Left cardiac atrium (tissue), 4 donors: ENCODE measurements around the gene EBPL. TPM values are rescaled to one million over a fixed set of nuclear protein-coding genes. Genes with fewer than 3 reads are reported as not detected.
"Not testable (repeated sequence)": the region's sequence is repeated elsewhere in the genome, so short reads cannot be mapped to it uniquely, and the experiment has no call there.

Experiments
- ATAC-seq, 2 donors: fragments of 200-7000 bp; cut with Tn5 transposase; one replicate each; pipeline ENCODE4 v1.9.1; 2020; ENCODE audit warnings: mild to moderate bottlenecking in 2 of 2, moderate library complexity in 2 of 2
- DNase-seq: peaks from one replicate; pipeline ENCODE4 v3.0.0-alpha.2; 2020
- intact Hi-C, 2 donors: fragments of 100-400 bp; cut with DNase I; formaldehyde crosslinking; loops; one replicate each; pipeline versions ENCODE4 v1.14.1 to v1.15.1; 2022 to 2023
- long read RNA-seq: library from polyadenylated mRNA; unstranded; transcript quantifications from one replicate; pipeline ENCODE4 v2.0.0, GENCODE V29; 2021
- total RNA-seq, 2 donors: library from RNA; stranded (reverse); fragmentation: NEBNext Ultra II Directional; extraction: Animal tissue kit (Norgen Biotek cat#: 25700); gene quantifications; one replicate each; pipeline ENCODE4 v1.2.1, GENCODE V29; 2021
- donor health status: DM: no; HTN: yes; CAD: no.
- donor health status: DM: no; HTN: yes; CAD: no; lungs with severe emphysema.
- donor health status: DM: yes; HTN: yes; CAD: no.
- donor health status: Dilated cardiomyopathy.

EBPL gene
- 10 to 100 TPM; 11.5 to 12.5 TPM for total RNA-seq
- long read RNA-seq = 0 reads

DNA sequence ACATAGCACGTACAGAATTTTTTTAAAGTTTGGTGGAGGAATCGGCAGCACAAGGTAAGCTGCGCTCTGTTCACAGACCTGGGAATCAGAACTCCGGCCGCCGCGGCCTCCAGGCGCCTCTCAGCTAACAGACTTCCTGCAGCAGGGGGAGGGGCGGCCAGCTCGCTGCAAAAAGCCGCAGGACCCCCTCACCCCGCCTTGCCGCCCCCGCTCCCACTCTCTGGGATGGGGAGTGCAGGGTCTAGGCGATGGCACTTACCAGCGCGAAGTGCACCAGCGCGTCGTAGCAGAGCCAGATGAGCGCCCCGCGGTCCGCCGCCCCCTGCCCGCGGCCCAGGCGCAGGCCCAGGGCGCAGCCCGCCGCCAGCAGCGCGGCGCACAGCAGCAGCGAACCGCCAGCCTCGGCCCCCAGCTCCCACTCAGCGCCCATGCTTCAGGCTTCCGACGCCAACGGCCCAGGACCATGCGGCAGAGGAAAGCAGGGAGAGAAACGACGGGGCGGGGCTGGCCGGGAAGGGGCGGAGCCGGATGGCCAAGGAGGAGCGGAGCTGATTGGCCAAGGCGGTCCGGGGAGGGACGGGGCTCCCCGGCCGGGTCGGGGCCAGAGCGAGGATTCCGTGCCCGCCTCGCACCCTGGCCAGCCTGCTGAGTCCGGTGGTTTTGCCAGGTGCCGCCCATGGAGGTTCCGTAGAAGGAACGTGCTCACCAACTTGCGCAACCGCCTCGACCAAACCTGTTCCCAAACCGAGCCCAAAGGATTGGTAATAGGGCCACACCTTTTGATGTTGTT lies at the start of gene EBPL:
Gene EBPL, minus strand, starts transcription at position 492 of the 790 bp plus-strand sequence. Its CDS starts 62 bp downstream, at position 430.
- peak; percentile 99 for ATAC-seq
- DNase-seq = peak; percentile 95
- intact Hi-C loops = loop anchor here in 1 of 2 donors (5.0 kb wide), 1 partner anchor 101 kb away; the partner anchor contains the start of gene KPNA3

DNA sequence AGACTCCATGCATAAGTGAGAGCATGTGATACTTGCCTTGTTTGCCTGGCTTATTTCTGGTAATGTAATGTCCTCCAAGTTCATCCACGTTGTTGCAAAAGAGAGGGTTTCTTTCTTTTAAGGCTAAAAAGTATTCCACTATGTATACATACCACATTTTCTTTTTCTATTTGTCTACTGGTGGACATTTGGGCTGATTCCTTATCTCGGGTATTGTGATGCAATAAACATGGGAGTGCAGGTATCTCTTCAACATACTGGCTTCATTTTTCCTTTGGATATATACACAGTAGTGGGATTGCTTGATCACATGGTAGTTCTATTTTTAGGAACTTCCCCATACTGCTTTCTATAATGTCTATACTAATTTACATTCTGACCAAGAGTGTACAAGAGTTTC lies 49.6 kb upstream of the EBPL start:
- intact Hi-C loops = no loop called here
- DNase-seq = no peak
- no peak for ATAC-seq

DNA sequence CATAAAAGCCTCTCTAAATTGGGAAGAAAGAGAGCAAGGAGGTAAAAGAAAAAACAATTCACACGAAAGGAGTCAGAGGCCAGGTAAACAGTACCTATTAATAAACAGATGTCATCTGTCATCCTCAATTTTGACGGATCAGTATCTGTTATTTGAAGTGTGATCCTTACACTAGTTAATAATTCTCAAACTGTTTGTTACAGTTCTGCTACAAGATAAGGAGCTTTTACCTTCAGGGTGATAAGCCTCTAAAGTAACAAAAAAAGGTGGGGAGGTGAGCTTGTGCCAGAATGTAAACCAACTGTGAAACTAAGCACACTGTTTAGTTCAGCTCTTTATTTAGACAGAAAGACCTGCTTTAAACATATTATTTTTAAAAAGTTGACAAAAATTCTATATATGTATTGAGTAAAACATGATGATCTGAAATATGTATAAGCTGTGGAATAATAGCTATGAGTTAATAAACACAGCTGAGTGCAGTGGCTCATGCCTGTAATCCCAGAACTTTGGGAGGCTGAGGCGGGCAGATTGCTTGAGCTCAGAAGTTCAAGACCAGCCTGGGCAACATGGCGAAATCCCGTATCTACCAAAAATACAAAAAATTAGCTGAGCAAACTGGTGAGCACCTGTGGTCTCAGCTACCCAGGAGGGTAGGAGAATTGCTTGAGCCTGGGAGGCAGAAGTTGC lies 48.4 kb upstream of the EBPL start:
- DNase-seq (no peak), ATAC-seq (no peak)
- intact Hi-C loops = no loop called here

DNA sequence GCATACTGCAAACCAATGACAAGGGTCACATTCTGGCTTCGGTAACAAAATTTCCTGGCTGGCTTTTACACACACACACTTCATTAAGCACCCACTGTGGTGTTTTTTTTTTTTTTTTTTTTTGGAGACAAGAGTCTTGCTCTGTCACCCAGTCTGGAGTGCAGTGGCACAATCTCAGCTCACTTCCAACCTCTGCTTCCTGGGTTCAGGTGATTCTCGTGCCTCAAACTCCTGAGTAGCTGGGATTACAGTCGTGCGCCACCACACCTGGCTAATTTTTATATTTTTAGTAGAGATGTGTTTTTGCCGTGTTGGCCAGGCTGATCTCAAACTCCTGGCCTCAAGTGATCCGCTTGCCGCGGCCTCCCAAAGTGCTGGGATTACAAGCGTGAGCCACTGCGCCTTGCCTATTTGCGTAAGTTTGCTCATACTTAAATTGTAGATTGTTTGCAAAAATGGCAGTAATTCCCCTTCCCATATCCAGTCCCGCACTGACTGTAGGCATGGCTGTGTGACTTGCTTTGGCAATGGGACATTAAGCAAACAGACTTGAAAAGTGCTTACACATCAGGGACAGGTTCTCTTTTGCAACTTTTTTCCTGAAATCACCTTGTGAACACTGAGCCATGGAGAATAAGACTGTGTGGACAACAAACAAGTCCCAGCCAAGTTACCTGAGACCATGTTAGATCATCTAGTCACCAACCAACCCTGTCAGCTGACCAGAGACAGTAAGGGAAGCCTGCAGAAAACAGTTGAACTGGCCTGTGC lies 42.1 kb upstream of the EBPL start:
- DNase-seq (no peak), ATAC-seq (no peak)
- intact Hi-C loops = no loop called here

DNA sequence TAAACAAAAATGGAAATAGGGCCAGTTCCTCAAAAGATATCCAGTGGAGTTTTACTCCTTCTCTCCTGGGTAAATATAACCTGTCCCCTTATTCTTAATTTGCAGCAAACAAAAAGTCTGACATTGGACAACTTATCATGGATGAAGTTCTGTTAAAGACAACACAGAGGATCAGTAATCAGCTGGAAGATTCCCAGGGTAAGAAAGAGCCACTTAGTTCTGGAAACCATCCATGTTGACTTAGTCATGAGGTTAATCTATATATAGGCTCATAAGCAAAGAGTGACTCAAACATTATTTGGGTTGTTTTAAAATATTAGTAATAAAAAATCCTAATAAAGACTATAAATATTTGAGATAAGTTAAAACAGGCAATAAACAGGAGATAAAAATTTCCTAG lies 40.5 kb upstream of the EBPL start:
- DNase-seq = no peak
- intact Hi-C loops = no loop called here
- ATAC-seq = peak in 1 of 2 donors; percentile 66

DNA sequence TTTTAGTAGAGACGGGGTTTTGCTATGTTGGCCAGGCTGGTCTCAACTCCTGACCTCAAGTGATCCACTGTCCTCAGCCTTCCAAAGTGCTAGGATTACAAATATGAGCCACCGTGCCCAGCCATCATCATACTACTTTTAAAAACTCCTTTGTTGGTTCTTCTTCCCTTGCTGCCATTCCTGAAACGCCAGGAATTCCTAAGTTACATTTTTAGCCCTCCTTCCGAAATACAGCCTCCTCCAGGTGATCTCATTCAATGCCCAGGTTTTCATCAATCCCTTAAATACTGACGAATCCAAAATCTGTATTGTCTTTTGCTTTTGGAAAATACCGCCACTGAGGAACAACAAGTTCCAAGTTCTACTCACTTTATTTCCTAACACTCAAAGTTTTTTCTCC lies 25.3 kb upstream of the EBPL start:
- ATAC-seq = no peak
- intact Hi-C loops = no loop called here
- no peak for DNase-seq

DNA sequence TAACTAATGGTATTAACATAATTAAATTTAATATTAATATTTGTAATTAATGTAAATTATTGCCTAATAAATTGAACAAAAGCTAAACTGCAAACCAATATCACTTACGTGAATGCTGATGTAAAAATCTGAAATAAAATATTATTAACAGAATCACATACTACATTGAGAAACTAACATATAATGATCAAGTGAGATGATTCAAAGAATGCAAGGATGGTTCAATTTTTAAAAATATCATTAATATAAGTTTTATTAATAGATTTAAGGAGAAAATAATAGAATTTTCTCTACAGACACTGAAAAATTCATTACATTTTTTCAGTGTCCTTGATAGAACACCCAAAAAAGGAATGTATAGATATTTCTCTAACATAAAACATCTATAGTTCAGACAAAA lies 23.5 kb upstream of the EBPL start:
- intact Hi-C loops = no loop called here
- no peak for ATAC-seq
- no peak for DNase-seq

DNA sequence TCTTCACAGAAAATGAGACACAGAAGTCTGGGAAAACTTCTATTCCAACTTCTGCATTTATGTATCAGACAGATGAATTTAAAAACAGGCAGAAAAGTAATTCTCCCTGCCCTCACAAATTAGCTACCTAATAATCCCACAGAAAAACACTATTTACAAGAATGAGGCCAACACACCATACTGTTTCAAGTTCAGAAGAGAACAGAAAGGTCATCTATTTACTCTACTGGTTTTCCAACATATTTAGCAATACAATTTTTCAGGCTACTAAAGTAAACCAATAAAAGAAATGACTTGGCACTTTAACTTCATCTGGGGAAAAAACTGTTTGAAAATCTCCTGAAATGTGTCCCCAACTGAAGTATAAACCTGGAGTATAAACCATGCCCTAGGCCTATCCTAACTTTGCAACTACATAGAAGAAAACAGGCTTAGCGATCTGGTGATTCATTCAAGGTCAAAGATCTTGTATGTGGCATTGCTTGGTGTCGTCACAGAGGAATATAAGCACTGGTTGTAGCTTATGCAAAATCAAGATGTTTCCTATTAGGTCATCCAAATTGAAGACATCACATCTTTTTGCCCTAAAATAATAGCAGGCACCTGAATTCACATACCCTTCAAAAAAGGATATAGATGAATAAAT lies 20.1 kb upstream of the EBPL start:
- intact Hi-C loops = no loop called here
- no peak for DNase-seq
- no peak for ATAC-seq

DNA sequence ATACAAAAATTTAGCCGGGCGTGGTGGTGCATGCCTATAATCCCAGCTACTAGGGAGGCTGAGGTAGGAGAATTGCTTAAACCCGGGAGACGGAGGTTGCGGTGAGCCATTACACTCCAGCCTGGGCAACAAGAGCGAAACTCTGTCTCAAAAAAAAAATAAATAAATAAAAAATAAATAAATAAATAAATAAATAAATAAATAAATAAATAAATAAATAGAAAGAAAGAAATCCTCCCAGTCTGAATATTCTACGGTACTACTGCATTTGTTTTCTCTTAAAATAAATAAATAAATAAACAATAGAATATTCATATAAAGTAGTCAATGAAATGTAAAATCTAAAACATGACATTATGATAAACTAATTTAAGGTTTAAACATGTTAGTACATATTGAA lies 13.0 kb upstream of the EBPL start:
- intact Hi-C loops, DNase-seq, ATAC-seq: not testable (repeated sequence)

DNA sequence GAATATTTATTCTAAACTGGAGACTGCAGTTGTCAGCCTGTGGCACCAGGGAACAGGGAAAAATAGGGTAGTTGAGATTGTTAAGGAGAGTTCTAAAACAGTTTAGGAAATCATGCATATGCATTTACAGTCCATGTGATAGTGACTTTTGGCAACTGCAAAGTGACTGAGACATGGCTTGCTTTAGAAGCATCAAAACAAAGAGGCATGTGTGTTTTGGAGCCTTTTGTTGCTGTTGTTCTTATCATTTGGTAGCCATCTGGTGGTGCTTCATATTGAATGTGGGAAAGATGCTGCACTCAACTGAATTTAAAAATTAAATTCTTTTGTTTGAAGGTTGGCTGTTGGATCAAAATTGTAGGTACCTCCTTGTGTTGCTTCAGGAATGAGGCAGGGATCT lies 10.2 kb upstream of the EBPL start:
- intact Hi-C loops = no loop called here
- no peak for ATAC-seq
- DNase-seq = no peak

DNA sequence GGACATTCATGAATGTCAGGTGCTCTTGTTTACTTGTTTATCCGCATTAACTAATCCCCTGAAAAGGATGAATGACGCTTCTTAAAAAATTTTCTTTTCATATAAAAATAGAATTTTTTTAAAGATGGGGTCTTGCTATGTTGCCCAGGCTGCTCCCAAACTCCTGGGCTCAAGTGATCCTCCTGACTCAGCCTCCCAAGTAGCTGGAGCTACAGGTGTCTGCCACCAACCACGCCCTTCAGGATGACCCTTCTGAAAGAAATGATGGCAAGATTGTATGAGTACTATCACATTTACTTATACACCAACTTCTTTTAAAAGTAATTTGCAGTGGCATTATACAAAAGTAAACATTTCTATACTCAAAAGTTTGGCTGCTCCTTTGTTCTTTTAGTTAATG lies 6.2 kb upstream of the EBPL start:
- no peak for ATAC-seq
- intact Hi-C loops = no loop called here
- DNase-seq = no peak

DNA sequence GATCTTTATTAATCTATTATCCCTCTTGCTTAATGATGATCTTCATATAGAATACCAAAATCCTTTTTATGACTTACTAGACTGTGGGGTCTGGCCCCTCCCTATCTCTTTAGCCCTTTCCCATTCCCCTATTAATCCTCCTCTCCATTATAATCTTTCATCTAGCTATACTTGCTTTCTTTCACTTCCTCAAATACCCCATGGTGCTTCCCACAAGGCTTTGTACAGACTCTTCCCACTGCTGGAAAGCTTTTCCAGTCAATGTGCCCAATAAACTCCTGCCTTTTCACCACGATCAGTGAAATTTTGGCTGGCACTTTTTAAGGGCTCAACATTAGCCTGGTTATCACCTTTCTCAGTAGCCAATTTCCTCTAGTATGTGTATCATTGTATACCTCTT lies 3.2 kb upstream of the EBPL start:
- DNase-seq = no peak
- ATAC-seq = no peak
- intact Hi-C loops = loop anchor here in 1 of 2 donors (5.0 kb wide), 1 partner anchor 98 kb away; the partner anchor contains the start of gene KPNA3

DNA sequence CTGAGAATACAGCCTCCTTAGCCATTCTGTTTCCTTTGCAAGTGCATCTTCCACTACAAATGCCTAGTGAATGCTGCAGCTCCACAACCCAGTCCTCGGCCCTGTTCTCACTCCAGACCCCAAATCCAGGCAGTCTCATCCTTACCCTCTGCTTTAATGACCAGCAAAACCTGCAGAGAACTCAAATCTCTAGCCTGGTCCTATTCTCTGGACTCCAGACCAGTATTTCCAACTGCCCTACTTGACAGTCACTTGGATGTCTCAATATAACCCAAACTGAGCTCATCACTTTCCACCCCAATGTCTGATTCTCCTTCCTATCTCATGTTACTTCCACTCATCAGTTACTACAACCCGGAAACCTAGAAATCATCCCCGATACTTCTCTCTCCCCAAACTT lies 2.6 kb upstream of the EBPL start:
- DNase-seq (no peak), ATAC-seq (no peak)
- intact Hi-C loops = loop anchor here in 1 of 2 donors (5.0 kb wide), 1 partner anchor 98 kb away; the partner anchor contains the start of gene KPNA3

DNA sequence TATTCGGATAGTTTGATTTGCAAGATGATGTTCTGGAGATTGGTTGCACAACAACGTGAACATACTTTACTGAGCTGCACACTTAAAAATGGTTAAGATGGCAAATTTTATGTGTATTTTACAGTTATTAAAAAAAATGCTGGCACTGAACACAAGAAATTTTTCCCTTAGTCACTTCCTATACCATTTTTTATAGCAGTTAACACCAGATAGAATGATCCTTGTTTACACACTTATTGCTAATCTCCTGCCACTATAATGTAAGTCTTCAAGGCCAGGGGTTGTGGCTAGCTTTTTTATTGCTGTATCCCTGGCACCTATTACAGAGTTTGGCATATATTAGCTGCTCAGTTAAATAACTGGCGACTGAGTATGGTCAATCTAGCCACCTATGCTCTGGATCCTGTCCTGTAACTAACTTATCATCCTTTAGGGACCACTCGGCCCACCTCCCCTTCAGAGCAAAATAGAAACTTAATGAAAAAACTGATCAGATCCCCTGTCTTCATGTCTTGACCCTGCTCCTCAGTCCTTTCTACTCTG lies 2.0 kb upstream of the EBPL start:
- no peak for ATAC-seq
- intact Hi-C loops = loop anchor here in 1 of 2 donors (5.0 kb wide), 1 partner anchor 99 kb away; the partner anchor contains the start of gene KPNA3

DNA sequence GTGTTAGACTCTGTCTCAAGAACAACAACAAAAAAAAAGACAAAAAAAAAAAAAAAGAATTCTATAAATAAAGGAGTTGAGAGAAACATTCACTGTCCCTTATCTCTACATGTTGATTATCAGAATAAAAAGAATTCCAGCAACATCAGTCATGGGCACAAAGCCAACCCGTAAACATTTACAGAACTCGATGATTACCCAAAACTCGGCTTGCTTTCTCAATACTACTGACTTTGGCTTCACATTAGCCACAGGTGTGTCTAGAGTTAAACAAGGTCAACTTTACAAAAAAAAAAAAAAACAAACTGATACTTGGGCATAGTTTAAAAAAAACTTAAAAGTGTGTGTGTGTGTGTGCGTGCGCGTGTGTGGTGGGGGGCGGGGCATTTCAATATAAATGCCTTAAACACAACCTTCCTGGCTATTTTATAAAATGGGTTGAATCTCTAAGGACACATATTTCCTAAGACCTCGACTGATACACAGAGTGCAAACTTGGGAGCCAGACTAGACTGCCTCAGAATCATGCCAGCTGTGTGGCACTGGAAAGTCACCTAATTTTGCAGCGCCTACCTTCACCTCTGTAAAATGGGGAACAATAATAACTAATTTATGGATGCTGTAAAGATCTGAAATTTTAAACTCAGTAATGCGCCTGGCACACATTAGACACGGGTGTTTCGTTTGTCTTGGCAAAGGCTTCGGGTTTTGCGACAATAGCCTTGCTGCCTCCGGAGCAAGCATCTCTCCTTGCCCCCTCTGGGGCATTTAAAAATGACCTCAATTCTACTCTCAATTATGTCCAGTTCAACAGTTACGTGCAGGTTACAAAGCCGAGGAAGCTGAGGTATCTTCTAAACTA lies 922 bp downstream of the EBPL start:
- intact Hi-C loops = loop anchor here in 1 of 2 donors (5.0 kb wide), 1 partner anchor 102 kb away; the partner anchor contains the start of gene KPNA3
- ATAC-seq (peak in 1 of 2 donors; percentile 16), DNase-seq (no peak)

More for the DNA sequence above, 2.0 kb upstream of the EBPL start:
- DNase-seq = no peak

DNA sequence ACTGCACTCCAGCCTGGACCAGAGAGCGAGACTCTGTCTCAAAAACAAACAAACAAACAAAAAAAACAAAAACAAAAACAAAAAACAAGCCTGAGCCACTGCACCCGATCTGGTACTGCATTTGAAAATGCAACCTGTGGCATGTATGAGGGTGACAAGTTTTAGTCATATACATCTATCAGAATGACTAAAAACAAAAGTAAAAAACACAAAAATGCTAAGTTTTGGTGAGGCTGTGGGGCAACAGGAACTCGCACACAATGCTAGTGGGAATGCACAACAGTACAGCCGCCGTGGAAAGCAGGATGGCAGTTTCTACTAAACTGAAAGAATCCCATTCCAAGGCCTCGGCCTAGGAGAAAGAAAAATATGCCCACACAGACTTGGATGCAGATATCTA lies 7.8 kb downstream of the EBPL start:
- ATAC-seq = no peak
- intact Hi-C loops = no loop called here
- no peak for DNase-seq

DNA sequence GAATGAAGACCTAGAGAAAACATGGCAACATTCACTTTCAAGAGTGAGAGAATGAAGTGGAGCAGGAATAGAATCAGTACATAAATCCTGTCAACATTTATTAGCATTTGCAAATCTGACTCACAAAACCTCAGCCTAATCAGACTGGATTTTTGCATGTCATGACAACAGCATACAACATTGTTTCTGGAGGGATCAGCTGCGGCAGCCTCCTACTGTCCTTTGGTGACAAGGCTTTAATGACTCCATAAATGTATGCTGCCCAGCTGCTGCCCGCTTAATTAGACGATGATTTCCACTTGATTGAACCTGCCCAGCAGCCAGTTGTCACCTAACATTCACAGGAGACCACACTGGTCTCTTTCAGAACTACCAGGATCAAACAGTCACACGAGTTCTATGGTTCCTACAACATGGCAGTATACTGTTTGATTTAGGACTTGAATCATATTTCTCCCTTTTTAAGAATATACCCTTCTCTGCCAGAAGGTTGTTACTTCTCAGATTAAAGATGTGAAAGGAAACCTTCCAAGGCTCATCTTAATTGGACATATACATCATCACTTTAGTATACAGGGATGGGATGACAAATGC lies 9.3 kb downstream of the EBPL start:
- ATAC-seq (no peak), DNase-seq (no peak)
- intact Hi-C loops = no loop called here

DNA sequence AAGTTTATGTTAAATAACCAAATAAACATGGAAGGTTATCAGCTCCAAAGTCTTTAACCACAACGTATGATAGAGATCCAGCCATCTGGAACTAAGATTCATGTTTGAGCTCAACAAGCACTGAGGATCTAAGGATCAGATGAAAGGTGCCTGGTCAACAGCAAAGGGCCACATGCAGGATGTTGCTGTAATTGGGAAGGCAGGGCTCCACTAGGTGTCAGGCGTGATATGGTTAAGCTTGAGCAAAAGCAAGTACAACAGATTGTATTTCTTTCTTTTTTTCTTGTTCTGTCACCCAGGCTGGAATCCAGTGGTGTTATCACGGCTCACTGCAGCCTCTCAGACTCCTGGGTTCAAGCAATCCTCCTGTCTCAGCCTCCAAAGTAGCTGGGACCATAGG lies 12.0 kb downstream of the EBPL start:
- no peak for ATAC-seq
- intact Hi-C loops = no loop called here

More for the DNA sequence above, 12.0 kb downstream of the EBPL start:
- no peak for DNase-seq
